Chondrocyte (in vitro differentiated cells): Measurements from ENCODE around the gene MATK. TPM values are rescaled to one million over a fixed set of nuclear protein-coding genes. Genes with fewer than 3 reads are reported as not detected.

ENCODE experiments used
- DNase-seq: peaks from one replicate; pipeline ENCODE4 v3.0.0; 2021; ENCODE audit warnings: mixed read lengths, low spot score
- H3K27ac Mint-ChIP-seq: one replicate; pipeline ENCODE4 v1.8.0; 2021; ENCODE audit warnings: mild to moderate bottlenecking, moderate library complexity, mixed read lengths; ENCODE audit not compliant: unreplicated experiment
- H3K27me3 Mint-ChIP-seq: 2 replicates; pipeline ENCODE4 v1.8.0; 2021; ENCODE audit warnings: low read depth, mixed read lengths
- H3K36me3 Mint-ChIP-seq: 2 replicates; pipeline ENCODE4 v1.8.0; 2021; ENCODE audit warnings: low read depth, mixed read lengths
- H3K4me1 Mint-ChIP-seq: 2 replicates; pipeline ENCODE4 v1.8.0; 2021; ENCODE audit warnings: low read depth, mild to moderate bottlenecking, mixed read lengths
- H3K4me3 Mint-ChIP-seq: one replicate; pipeline ENCODE4 v1.8.0; 2021; ENCODE audit warnings: mild to moderate bottlenecking, moderate library complexity, mixed read lengths; ENCODE audit not compliant: unreplicated experiment
- H3K9me3 Mint-ChIP-seq: 2 replicates; pipeline ENCODE4 v1.8.0; 2021; ENCODE audit warnings: low read depth, mixed read lengths
- total RNA-seq: library from RNA; stranded (reverse); gene quantifications from 3 replicates; pipeline ENCODE4 v1.2.1, GENCODE V29; 2021
- TF ChIP-seq, protein P1 (sequence below): fragments of 200-600 bp; sonication (generic); IDR thresholded peaks from 2 replicates; pipeline ENCODE4 v1.5.0; 2021; ENCODE audit warnings: antibody characterized with exemption, mild to moderate bottlenecking, moderate library complexity

Gene MATK
- total RNA-seq, 1 donor from 2014 or later, result not detected

DNA sequence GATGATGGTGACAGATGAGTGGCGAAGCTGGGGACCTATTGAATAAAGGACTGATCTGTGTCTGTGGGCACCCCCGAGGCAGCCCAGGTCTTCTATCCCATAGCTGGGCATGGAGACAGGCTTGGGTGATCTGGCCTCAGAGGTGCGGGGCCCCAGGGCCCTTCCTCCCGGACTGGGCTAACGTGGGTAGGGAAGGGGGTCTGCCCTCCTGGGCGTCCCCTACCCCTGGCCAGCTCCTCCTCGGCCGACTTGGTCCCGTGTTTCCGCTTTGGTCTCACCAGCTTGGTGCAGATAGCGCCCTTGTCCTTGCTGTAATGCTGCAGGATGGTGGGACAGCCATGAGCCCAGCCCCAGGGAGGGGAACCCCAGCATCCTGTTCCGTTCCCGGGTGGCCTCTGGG lies 3.3 kb downstream of the MATK start:
- Mint-ChIP-seq H3K4me3 (no peak overlapping the region), H3K9me3 (peaks cover 17% of the 10 kb centered on the region), H3K27me3 (peaks cover 12% of the 10 kb centered on the region), H3K27ac (no peak overlapping the region), H3K4me1 (no peaks in the 10 kb centered on the region), H3K36me3 (peaks cover 9% of the 10 kb centered on the region)
- DNase-seq, result no peak
- TF ChIP-seq, protein P1, sequence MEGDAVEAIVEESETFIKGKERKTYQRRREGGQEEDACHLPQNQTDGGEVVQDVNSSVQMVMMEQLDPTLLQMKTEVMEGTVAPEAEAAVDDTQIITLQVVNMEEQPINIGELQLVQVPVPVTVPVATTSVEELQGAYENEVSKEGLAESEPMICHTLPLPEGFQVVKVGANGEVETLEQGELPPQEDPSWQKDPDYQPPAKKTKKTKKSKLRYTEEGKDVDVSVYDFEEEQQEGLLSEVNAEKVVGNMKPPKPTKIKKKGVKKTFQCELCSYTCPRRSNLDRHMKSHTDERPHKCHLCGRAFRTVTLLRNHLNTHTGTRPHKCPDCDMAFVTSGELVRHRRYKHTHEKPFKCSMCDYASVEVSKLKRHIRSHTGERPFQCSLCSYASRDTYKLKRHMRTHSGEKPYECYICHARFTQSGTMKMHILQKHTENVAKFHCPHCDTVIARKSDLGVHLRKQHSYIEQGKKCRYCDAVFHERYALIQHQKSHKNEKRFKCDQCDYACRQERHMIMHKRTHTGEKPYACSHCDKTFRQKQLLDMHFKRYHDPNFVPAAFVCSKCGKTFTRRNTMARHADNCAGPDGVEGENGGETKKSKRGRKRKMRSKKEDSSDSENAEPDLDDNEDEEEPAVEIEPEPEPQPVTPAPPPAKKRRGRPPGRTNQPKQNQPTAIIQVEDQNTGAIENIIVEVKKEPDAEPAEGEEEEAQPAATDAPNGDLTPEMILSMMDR, result no peak

DNA sequence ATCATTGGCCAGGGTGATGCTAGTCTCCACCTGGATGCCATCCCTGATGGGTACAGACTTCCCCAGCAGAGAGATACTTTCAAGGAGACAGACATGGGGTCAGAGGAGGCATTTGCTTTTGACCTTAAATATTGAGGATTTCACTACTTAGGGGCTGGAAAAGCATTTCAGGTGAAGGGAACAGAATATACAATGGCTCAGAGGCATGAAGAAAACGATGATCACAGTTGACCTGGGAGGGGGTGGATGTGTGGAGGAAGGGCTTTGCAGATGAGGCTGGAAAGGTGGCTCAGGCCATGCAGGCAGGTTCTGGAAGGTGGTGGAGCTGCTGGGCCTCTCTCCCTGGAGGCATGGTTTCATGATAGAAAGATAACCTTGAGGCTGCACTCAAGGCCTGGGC lies 3.9 kb downstream of the MATK start:
- Mint-ChIP-seq H3K27me3 (peaks cover 12% of the 10 kb centered on the region), H3K9me3 (peaks cover 17% of the 10 kb centered on the region), H3K27ac (no peak overlapping the region), H3K4me1 (no peaks in the 10 kb centered on the region), H3K36me3 (peaks cover 9% of the 10 kb centered on the region), H3K4me3 (no peak overlapping the region)
- no peak for DNase-seq
- TF ChIP-seq, protein P1, result no peak

DNA sequence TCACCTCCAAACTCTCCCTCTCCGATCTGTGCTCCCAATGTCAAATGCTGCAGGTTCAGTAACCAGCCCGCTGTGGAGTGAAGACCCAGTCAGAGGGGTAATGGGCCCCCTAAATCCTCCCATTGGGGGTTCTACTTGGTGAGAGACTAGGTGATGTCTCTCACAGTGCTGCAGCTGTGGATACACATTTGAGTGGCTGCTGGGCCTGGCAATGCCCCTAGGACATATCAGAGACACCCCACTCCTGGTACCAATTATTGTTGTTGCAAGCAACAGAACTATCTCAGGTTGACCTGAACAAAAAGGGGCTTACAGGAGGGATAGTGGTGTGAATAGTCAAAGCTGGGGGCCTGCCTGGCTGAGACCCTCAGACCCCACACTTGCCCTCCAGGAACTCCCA lies 4.6 kb downstream of the MATK start:
- no peak overlapping the region for H3K27ac Mint-ChIP-seq
- peaks cover 9% of the 10 kb centered on the region for H3K36me3 Mint-ChIP-seq
- TF ChIP-seq, protein P1, result no peak
- no peak overlapping the region for H3K4me3 Mint-ChIP-seq
- DNase-seq, result no peak
- peaks cover 12% of the 10 kb centered on the region for H3K27me3 Mint-ChIP-seq
- H3K9me3 Mint-ChIP-seq, result peaks cover 17% of the 10 kb centered on the region
- no peaks in the 10 kb centered on the region for H3K4me1 Mint-ChIP-seq

DNA sequence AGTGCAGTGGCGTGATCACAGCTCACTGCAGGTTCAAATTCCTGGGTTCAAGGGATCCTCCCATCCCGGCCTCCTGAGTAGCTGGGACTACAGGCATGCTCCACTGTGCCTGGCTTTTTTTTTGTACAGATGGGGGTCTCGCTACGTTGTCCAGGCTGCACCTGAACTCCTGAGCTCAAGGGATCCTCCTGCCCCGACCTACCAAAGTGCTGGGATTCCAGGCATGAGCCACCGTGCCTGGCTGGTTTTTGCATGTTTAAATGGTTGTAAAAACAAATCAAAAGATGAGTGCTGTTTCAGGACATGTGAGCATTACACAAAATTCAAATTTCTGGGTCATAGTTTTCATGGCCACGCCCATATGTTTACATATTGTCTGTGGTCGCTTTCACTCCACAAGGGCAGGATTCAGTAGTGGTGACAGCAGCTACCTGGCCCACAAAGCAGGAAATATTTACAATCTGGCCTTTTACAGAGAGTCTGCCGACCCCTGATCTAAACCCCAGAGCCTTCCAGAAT lies 5.3 kb downstream of the MATK start:
- no peak overlapping the region for H3K27ac Mint-ChIP-seq
- H3K4me1 Mint-ChIP-seq, result no peaks in the 10 kb centered on the region
- peaks cover 12% of the 10 kb centered on the region for H3K27me3 Mint-ChIP-seq
- DNase-seq, result no peak
- TF ChIP-seq, protein P1, result no peak
- H3K4me3 Mint-ChIP-seq, result no peak overlapping the region
- H3K36me3 Mint-ChIP-seq, result peaks cover 9% of the 10 kb centered on the region
- peaks cover 17% of the 10 kb centered on the region for H3K9me3 Mint-ChIP-seq

DNA sequence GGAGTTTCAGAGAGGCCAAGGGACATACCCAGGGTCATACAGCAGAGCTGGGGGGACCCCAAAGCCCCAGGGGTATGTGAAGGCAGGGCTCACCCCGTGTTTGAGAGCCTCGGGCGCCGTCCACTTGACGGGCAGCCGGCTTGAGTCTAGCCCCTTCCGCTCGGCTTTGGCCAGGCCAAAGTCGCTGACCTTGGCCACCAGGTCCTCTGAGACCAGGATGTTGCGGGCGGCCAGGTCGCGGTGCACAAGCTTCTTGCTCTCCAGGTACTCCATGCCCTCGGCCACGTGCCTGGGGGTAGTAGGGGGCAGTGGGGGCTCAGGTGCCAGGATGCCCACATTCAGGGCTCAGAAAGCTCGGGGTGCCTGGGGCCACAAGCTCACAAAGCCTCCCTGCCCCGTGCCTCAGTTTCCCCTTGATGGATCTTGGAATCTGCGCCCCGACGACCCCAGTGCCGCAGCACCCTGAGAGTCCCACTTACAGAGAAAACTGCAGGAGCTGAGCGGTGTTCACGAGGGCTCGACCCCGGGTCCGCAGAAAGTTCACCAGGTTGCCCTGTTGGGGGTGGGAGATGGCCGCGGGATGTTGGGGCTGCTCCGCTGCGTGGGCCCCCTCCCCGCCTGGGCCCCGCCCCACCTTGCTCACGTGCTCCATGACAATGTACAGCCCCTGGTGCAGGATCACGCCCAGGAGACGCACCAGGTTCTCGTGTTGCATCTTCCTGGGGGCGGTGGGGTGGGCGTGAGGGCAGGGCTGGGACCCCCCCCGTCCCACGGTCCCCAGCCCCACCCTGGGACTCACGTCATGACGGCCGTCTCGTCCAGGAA lies 7.1 kb downstream of the MATK start:
- no peak overlapping the region for H3K4me3 Mint-ChIP-seq
- peaks cover 4% of the 10 kb centered on the region for H3K27me3 Mint-ChIP-seq
- TF ChIP-seq, protein P1, result no peak
- DNase-seq, result no peak
- peaks cover 9% of the 10 kb centered on the region for H3K36me3 Mint-ChIP-seq
- no peak overlapping the region for H3K27ac Mint-ChIP-seq
- H3K4me1 Mint-ChIP-seq, result no peaks in the 10 kb centered on the region
- peaks cover 17% of the 10 kb centered on the region for H3K9me3 Mint-ChIP-seq
